HTERT RPE-1 (cell line): ENCODE data around the gene PRPF19.

ENCODE experiments used
- in situ Hi-C: fragments of 300-500 bp; cut with MboI; formaldehyde crosslinking; loops from 4 replicates; pipeline ENCODE4 v1.14.3; 2020; ENCODE audit warnings: low sequenced_read_pairs

Gene PRPF19

DNA sequence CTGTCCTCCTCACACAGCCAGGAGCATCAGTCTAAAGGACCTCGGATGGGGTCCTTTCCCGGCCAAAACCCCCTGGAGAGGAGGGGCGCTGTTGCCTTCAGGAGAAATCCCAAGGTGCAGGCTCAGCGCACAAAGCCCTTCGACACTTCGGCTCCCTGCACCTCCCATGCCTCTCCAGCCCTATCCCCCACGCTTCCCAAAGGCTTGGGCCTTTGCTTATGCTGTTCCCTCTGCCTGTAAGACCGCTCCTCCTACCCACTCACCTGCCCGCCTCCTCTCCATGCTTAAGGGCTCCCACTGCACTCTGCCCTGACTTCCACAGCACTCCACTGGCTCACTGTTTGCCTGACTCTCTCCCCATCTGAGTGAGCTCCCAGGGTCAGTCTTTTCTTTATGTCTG lies 32.1 kb upstream of the PRPF19 start:
- in situ Hi-C loops: no loop called here

DNA sequence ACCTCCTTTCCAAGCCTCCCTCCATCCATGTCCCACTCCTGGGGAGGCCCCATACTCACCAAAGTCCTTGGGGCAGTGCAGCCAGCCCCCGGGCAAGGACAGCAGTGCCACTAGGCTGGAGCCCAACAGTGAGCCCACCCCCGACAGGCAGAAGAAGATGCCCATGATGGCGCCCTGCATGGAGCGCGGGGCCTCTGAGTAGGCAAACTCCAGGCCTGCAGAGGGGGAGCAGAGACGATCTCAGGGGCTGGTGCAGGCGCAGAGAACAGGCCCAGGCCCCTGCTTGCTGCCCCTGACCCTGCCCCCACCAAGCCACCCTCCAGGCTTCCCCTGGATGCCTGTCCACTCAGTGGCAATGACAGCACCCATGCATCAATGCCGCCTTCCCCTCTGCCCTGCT lies 31.4 kb upstream of the PRPF19 start:
- in situ Hi-C loops: no loop called here

DNA sequence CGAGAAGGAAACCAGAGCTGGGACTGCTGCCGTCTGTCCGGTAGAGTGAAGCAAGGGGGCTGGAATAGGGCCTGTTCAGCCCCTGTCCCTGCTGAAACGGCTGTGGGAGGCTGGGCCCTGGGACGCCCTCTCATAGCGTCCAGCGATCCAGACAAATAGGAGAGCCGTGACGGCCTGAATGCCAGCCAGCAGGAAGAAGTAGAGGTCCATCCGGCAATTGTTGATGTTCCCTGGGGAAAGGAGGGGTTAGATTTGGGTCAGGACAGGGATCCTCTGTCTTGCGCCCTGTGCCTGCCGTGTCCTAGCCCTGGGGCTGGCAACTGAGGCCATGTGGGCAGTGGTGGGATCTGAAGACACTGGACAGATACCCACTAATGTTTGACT lies 30.8 kb upstream of the PRPF19 start:
- in situ Hi-C loops: no loop called here

- in situ Hi-C loops: no loop called here
Measured at GRCh38 chr11:60936467-60937143, 30.2 kb upstream of the PRPF19 start.

DNA sequence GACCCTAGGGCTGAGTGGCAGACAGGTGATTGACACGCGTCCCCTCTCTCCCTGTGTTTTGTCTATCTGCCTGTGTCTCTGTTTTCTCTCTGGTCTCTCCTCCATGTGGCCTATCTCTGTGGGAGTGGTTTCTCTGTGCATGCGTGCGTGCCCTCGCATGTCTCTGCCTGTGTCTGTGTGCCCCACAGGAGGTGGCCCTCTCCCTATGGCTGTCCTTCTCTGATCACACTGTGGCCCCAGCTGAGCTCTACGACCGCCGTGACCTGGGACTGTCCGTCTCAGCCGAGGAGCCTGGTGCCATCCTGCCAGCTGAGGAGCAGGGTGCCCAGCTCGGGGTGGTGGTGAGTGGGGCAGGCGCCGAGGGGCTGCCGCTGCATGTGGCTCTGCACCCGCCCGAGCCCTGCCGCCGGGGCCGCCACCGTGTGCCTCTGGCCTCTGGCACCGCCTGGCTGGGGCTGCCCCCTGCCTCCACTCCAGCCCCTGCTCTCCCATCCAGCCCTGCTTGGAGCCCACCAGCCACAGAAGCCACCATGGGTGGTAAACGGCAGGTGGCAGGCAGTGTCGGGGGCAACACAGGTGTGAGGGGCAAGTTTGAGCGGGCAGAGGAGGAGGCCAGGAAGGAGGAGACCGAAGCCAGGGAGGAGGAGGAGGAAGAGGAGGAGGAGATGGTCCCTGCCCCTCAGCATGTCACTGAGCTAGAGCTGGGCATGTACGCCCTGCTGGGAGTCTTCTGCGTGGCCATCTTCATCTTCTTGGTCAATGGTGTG lies 29.5 kb upstream of the PRPF19 start:
- in situ Hi-C loops: no loop called here

GRCh38 chr11:60934790-60935605 lies 28.6 kb upstream of the PRPF19 start:
- in situ Hi-C loops: no loop called here

- in situ Hi-C loops: no loop called here
Measured at GRCh38 chr11:60934124-60934789, 27.9 kb upstream of the PRPF19 start.

DNA sequence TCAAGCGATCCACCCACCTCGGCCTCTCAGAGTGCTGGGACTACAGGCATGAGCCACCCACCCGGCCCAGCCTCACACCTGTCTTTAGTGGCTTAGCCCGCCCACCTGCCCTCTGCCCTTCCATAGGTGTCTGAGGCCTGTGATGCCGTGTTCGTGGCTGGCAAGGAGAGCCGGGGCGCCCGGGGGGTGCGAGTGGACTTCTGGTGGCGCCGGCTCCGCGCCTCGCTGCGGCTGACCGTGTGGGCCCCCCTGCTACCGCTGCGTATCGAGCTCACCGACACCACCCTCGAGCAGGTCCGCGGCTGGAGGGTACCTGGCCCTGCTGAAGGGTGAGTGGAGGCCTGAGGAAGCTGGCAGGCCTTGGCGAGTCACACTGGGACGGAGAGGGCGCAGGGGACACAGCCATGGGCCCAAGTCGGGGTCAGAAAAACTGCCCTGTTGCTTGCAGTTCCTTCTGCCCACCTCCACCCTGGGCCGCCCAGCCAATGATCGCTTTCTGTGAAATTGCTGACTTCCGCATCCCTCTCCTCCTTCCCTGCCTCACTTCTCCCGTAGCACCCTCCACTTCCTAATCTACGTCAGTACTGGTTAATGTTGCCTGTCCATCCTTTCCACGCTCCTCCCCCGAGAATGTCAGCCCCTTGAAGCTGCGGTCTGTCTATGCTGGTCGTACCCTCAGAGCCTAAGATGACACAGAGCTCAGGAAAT lies 27.2 kb upstream of the PRPF19 start:
- in situ Hi-C loops: no loop called here

DNA sequence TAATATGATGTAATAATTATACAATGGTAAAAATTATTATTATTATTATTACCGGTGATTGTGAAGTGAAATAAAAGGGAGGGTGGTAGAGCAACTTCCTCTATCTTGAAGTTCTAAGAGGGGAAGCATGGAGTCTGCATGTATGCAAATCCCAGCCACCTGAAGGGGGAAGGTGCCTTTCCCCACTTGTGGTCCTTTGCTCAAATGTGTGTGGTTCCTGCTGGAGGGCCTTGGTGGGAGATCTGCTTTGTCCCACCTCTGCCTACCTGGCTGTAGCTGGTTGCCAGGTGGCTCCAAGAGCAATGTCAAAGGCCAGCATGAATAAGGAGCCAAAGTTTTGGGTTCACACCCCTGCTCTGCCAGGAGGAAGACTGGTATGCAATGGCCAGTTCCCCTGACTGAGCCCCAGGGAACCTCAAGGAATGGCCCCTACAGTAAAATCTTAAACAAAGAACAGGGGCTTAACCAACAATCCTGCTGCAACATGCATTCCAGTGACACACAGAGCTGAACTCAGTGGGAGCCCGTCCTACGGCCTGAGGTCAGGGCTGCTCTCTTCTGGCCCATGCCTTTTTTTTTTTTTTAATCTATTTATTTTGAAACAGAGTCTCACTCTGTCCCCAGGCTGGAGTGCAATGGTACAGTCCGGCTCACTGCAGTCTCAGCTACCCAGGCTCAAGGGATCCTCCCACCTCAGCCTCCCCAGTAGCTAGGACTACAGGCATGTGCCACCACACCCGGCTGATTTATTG lies 26.4 kb upstream of the PRPF19 start:
- in situ Hi-C loops: no loop called here

DNA sequence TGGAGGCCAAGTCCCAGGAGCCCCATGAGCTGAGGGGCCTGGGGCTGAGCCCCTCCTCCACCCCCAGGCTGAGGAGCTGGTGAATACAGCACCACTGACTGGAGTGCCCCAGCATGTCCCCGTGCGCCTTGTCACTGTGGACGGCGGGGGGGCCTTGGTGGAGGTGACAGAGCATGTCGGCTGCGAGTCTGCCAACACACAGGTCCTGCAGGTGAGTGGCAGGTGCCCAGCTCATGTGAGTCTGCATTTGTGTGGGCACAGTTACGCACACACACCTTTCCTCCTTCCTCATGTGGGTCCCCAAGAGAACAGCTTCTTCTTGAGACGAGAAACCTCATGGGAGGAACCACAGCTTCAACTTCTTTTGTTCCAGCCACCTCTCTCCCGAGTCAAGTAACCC lies 25.5 kb upstream of the PRPF19 start:
- in situ Hi-C loops: no loop called here

- in situ Hi-C loops: no loop called here
Measured at GRCh38 chr11:60930394-60930793, 24.0 kb upstream of the PRPF19 start.

GRCh38 chr11:60929764-60930163 lies 23.4 kb upstream of the PRPF19 start:
- in situ Hi-C loops: no loop called here

- in situ Hi-C loops: no loop called here
Measured at GRCh38 chr11:60928563-60929001, 22.2 kb upstream of the PRPF19 start.

DNA sequence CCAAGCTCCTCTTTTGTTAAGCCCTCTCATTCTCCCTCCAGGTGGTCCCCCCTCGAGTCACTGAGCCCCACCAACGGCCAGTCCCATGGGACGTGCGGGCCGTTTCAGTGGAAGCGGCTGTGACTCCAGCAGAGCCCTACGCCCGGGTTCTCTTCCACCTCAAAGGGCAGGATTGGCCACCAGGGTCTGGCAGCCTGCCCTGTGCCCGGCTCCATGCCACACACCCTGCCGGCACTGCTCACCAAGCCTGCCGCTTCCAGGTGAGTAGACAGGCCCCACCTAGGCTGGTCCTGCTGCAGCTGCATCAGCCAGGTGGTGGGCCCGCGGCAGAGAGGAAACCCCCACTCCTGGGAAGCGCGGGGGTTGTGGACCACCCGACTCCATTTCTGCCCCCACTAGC lies 21.2 kb upstream of the PRPF19 start:
- in situ Hi-C loops: no loop called here

GRCh38 chr11:60927061-60927592 lies 20.7 kb upstream of the PRPF19 start:
- in situ Hi-C loops: no loop called here

DNA sequence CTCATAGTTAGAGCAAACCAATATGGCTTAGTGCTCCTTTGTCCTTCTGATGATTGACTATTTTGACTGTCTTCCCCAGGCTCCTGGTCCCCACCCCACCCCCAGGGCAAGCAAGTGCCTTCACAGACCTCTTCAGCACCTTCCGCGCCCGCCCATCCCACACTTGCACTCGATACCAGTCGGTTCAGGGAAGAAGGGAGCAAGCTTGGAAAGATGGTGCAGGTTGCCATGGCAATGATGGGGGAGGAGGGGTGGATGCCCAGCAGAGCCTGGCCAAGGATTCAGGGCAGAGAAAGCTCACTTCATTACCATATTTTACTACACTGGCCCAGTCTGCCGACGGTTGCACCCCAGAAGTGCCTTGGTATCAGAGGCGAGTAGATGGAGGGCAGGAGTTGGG lies 20.1 kb upstream of the PRPF19 start:
- in situ Hi-C loops: no loop called here

DNA sequence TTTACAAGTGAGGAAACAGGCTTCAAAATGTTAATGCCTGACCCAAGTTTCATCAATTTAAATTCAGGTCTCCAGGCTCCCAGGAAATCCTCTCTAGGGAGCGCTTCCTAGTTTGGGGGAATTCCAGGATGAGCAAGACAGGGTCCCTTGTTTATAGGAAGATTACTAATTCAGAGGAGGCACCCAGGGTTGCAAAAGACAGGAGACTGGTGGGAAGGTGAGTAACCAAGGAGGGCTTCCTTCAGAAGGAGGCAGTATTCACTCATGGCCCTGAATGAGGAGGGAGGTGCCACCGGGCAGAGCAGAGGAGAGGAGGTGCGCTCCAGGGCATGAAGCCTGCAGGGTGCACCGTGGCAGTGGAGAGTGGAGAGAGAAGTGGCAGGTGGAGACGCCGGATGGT lies 19.5 kb upstream of the PRPF19 start:
- in situ Hi-C loops: no loop called here

DNA sequence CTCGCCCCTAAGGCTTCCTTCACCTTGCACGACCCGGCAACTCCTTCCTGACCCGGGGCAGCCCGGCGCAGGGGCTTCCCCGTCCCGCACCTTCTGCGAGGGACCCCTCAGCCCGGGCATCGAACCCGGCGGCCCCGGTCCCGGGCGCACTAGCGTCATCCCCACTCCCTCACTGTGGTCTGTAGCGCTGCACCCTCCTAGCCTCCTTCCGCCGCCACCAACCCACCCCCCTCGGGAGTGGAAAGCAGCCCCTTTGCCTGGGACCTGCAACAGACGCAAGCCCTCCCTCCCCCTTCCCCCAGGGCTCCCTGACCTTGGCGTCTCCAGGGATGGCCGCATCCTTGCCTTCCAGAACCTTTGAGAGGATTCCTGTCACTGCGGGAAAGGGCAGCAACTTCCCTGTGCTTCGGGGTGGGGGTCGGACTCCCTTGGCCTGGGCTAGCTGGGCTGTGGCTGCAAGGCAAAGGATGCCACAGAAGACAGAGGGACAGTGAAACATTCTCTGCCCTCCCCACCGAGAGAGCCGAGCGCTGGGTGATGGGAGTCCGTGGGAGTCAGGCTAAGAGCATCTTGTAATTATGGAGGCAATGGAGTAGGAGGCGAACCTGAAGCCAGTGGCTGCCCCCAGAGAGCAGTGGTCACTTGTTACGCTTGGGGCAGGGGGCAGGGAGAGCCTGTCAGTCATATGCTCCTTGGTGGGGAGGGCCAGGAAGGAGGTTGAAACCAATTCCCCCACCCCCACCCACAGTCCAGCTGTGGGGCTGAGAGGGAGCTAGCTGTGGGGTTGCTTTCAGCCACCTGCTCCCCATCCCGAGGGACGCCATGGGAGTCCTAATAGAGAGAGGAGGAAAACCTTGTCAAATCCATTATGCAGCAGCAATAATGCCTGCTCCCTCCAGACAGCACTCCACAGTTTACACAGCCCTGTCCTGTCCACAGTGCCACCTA lies 18.8 kb upstream of the PRPF19 start:
- in situ Hi-C loops: no loop called here
